ENCODE measurements around the gene FAM8A1. TPM values are rescaled to one million over a fixed set of nuclear protein-coding genes. Genes with fewer than 3 reads are reported as not detected.

Gene FAM8A1
- total and polyA plus RNA-seq, 10 donors: 3.0 to 31.5 (median 17.3) TPM

GRCh38 chr6:17591287-17591686 lies 8.8 kb upstream of the FAM8A1 start:
- no peak for TF ChIP-seq POLR2AphosphoS5 (IDR thresholded peaks at IDR 0.05)
- TF ChIP-seq POLR2A (IDR thresholded peaks at IDR 0.05): no peak
- TF ChIP-seq, protein P1, sequence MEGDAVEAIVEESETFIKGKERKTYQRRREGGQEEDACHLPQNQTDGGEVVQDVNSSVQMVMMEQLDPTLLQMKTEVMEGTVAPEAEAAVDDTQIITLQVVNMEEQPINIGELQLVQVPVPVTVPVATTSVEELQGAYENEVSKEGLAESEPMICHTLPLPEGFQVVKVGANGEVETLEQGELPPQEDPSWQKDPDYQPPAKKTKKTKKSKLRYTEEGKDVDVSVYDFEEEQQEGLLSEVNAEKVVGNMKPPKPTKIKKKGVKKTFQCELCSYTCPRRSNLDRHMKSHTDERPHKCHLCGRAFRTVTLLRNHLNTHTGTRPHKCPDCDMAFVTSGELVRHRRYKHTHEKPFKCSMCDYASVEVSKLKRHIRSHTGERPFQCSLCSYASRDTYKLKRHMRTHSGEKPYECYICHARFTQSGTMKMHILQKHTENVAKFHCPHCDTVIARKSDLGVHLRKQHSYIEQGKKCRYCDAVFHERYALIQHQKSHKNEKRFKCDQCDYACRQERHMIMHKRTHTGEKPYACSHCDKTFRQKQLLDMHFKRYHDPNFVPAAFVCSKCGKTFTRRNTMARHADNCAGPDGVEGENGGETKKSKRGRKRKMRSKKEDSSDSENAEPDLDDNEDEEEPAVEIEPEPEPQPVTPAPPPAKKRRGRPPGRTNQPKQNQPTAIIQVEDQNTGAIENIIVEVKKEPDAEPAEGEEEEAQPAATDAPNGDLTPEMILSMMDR (IDR thresholded peaks at IDR 0.05 in 8 of 11, conservative IDR thresholded peaks at IDR 0.05 in 3 of 11): no peak
- intact Hi-C loops (cut with DNase I; ENCODE audit: low total_unique reads): no loop called here
- Histone ChIP-seq H3K9me3 (no peaks in the 10 kb centered on the region), H3K27me3 (replicated peaks in 1 of 7) (no peaks in the 10 kb centered on the region), H3K4me3 (peak overlapping the region in 1 of 8 donors; percentile 33), H3K36me3 (no peaks in the 10 kb centered on the region), H3K27ac (peak overlapping the region in 7 of 8 donors; percentile 39 to 86 (median 50)), H3K4me1 (peaks cover 0 to 10% (median 0%) of the 10 kb centered on the region in 6 donors)
- DNase-seq: no peak
- WGBS, 5 donors: 15 to 57% (median 42%) methylated on average over 1 of the region's 1 CpG

GRCh38 chr6:17593246-17593645 lies 6.9 kb upstream of the FAM8A1 start:
- intact Hi-C loops (cut with DNase I; ENCODE audit: low total_unique reads): no loop called here
- Histone ChIP-seq H3K9me3 (no peaks in the 10 kb centered on the region), H3K4me1 (peaks cover 0 to 9% (median 0%) of the 10 kb centered on the region in 6 donors), H3K4me3 (no peak overlapping the region), H3K27ac (no peak overlapping the region), H3K27me3 (replicated peaks in 1 of 7) (no peaks in the 10 kb centered on the region), H3K36me3 (no peaks in the 10 kb centered on the region)
- TF ChIP-seq POLR2AphosphoS5 (IDR thresholded peaks at IDR 0.05) (no peak), POLR2A (IDR thresholded peaks at IDR 0.05) (no peak)
- TF ChIP-seq, protein P1 (IDR thresholded peaks at IDR 0.05 in 8 of 11, conservative IDR thresholded peaks at IDR 0.05 in 3 of 11): no peak
- no peak for DNase-seq

DNA sequence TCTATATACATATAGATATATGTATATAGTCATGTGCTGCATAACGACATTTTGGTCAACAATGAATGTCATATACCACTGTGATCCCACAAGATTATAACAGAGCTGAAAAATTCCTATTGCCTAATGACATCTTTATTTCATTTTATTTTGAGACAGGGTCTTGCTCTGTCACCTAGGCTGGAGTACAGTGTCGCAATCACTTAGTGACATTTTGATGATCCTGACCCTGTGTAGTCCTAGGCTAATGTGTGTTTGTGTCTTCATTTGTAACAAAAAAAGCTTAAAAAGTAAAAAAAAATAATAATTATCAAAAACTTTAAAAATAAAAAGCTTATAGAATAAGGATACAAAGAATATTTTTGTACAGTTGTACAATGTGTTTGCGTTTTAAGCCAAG lies 4.0 kb upstream of the FAM8A1 start:
- DNase-seq: no peak
- Histone ChIP-seq H3K4me3 (no peak overlapping the region), H3K27me3 (replicated peaks in 1 of 7) (no peaks in the 10 kb centered on the region), H3K36me3 (no peaks in the 10 kb centered on the region), H3K27ac (no peak overlapping the region), H3K4me1 (peaks cover 0 to 14% (median 3%) of the 10 kb centered on the region in 6 donors), H3K9me3 (no peaks in the 10 kb centered on the region)
- no peak for TF ChIP-seq POLR2A (IDR thresholded peaks at IDR 0.05)
- TF ChIP-seq POLR2AphosphoS5 (IDR thresholded peaks at IDR 0.05): no peak
- TF ChIP-seq, protein P1 (IDR thresholded peaks at IDR 0.05 in 8 of 11, conservative IDR thresholded peaks at IDR 0.05 in 3 of 11): no peak
- 92 to 99% (median 94%) methylated on average over 3 of the region's 3 CpGs for WGBS, 5 donors
- intact Hi-C loops (cut with DNase I; ENCODE audit: low total_unique reads): no loop called here

DNA sequence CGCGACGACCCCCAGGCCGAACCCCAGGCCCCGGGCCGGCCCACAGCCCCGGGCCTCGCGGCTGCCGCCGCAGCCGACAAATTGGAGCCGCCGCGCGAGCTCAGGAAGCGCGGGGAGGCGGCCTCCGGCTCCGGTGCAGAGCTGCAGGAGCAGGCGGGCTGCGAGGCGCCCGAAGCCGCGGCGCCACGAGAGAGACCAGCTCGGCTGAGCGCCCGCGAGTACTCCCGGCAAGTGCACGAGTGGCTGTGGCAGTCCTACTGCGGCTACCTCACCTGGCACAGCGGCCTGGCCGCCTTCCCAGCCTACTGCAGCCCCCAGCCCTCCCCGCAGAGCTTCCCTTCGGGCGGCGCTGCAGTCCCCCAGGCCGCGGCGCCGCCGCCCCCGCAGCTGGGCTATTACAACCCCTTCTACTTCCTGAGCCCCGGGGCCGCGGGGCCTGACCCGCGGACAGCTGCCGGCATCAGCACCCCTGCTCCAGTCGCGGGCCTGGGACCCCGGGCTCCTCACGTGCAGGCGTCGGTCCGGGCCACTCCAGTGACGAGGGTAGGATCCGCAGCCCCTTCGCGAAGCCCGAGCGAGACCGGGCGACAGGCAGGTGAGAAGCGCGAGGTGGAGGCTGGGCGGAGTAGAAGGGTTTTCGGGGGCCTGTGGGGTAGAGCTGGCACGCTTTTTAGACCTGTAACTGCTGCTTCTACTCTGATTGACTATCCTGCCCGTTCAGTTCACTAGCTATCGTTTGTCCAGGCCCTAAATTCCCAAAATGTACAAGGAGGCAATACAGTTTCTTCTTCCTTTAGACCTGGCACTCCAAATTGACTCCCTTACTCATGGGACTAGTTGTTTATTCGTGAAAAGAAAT lies 654 bp downstream of the FAM8A1 start:
- 0 to 4% (median 1%) methylated on average over 14 to 77 of the region's 77 CpGs for WGBS, 5 donors
- H3K4me3 ChIP-seq: peak overlapping the region; percentile 74 to 96 (median 84)
- peak in 1 of 3 donors; percentile 23 for TF ChIP-seq POLR2AphosphoS5 (IDR thresholded peaks at IDR 0.05)
- TF ChIP-seq, protein P1 (IDR thresholded peaks at IDR 0.05 in 8 of 11, conservative IDR thresholded peaks at IDR 0.05 in 3 of 11): no peak
- no peak for TF ChIP-seq POLR2A (IDR thresholded peaks at IDR 0.05)
- peaks cover 0 to 32% (median 8%) of the 10 kb centered on the region in 6 donors for H3K36me3 ChIP-seq
- no peaks in the 10 kb centered on the region for H3K27me3 ChIP-seq (replicated peaks in 1 of 7)
- peaks cover 6 to 47% (median 29%) of the 10 kb centered on the region in 6 donors for H3K4me1 ChIP-seq
- peak; percentile 93 for DNase-seq
- intact Hi-C loops (cut with DNase I; ENCODE audit: low total_unique reads): loop anchor here (10.0 kb wide), 1 partner anchor 104 kb away; the partner anchor contains the start of gene NUP153
- H3K27ac ChIP-seq: peak overlapping the region; percentile 90 to 99 (median 97)
- no peaks in the 10 kb centered on the region for H3K9me3 ChIP-seq
